Activated CD8-positive, alpha-beta memory T cell treated with anti-CD3 and anti-CD28 coated beads for 24 hours (primary cell): ENCODE measurements around the gene FILIP1L.

Experiments
- DNase-seq: peaks from one replicate; pipeline ENCODE4 v3.0.0-alpha.2; 2020

The FILIP1L gene

GRCh38 chr3:99943931-99944761 lies 170.2 kb downstream of the FILIP1L start:
- DNase-seq = no peak

- no peak for DNase-seq
Observed at GRCh38 chr3:99941211-99941610, 173.1 kb downstream of the FILIP1L start.

GRCh38 chr3:99940350-99940749 lies 174.0 kb downstream of the FILIP1L start:
- DNase-seq = no peak

GRCh38 chr3:99939876-99940275 lies 174.4 kb downstream of the FILIP1L start:
- no peak for DNase-seq

DNA sequence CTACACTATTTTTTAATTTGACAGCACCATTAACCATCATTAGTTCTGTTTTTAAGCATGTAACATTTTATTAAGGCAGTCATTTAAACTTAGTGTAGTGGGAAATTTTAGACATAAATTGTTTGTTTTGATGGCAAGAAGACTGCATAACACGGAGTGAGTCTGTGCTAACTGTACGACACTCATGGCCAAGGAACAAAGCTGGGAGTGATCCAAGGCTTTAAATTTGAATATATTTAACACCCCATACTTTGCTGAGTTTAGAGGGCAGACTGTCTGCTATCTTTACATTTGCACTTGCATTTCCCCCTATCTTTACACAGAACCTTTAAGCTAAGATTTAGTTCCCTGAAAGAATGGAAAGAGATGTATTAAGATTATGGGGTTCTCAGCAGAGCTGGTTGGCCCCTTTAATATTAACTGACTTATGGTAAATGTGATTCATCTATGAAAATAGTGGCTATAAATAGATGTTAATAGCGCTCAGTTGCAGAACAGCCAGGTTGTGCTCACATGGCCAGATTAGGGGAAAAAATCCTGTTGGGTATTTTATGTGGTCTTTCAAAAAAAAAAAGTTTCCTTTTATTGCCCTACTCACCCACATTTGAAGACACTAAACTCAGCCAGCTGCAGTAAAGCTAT lies 175.9 kb downstream of the FILIP1L start:
- DNase-seq = no peak

DNA sequence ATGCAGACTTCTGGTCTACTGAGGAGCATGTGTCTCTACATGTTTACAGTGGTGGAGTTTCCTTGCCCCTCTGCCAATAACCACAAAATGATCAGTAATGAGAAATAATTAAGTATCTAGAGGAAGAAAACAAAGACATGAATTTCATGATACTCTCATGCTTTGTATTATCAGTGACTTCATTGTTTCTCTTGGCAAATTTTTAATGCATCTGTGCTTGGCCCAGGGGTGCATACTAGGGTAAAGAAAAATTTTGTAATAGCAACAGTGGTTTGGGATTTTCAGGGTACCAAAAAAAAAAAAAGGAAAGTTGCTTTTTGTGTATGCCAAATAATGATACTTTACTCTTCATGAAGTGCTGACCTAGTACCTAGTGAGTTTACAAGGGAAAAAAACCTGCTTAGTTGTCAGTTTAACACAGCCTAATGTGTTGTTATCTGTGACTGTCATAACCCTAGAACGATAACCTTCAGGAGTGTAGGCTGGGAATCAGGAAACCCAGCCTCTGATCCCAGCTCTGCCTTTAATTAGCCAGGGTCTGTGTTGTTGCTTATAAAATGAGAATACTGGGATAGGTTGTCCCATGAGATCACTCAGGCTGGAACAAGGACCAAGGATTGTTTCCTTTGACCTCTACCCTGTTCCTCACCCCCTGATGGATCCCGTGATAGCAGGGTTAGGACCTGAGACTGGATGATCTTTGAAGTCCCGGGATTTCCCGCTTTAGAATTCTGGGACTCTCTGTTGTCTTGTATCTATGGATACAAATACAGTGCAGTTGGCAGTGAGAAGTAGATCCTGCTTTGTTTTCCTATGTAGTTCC lies 179.1 kb downstream of the FILIP1L start:
- no peak for DNase-seq

GRCh38 chr3:99933971-99934750 lies 180.1 kb downstream of the FILIP1L start:
- DNase-seq = no peak

DNA sequence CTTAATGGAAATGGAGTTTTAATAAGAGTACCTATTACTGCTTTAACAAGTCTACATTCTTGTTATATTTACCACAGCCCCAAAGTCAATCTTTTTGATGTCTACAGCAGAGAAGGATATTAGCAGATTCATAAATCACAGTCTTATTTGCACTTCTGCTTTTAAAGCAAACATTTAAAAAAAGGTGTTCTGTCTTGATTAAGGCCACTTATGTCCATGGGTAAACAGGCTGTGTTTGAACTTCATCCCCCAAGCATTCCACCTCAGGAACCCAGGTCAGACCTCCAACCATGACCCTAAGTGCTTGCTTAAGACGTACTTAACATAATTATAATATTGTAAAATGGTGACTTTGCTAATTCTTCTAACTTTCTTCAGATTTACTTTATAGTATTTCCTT lies 183.2 kb downstream of the FILIP1L start:
- DNase-seq = no peak

- DNase-seq = no peak
Observed at GRCh38 chr3:99929745-99930139, 184.6 kb downstream of the FILIP1L start.

DNA sequence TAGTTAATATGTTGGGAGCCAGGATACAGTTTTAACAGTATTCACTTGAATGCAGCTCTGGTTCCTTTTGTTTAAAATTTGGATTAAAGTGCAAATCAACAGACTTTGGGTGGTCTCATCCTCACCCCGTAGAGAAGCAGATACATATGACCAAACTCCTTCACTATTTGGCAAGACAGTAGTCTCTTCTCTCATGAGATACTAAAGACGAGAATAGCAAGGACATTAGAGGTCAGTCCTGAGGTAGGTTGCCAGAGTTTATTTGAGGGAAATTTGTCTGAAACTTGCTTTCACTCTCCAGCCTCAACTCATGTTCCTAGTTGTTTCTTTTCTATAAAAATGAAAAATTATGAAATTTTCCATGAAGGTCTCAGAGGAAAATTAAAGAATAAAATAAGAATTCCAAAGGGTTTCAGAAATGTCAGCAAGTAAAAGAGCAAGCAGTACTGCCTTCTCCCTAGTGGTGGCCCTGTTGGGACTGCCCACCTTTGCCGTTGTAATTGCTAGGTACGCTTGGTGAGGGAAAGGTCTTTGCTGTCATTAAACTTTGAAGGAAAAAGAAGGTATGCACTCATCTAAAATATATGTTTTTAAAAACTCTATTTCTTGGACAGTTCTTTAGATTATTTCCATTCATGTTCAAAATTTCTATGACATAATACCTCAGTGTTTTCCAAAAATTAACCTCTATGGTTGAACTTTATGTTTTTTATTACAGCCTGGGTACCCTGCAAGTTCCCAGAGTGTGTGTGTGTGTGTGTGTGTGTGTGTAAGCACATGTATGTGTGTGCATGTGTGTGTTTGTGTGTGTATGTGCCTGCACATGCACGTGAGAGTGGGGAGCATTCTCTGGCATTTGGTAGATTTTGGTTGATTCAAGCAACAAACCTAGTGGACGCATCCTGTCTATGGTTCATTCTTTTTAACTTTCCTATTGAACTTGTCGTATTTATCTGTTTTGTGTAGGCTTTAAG lies 185.2 kb downstream of the FILIP1L start:
- no peak for DNase-seq

DNA sequence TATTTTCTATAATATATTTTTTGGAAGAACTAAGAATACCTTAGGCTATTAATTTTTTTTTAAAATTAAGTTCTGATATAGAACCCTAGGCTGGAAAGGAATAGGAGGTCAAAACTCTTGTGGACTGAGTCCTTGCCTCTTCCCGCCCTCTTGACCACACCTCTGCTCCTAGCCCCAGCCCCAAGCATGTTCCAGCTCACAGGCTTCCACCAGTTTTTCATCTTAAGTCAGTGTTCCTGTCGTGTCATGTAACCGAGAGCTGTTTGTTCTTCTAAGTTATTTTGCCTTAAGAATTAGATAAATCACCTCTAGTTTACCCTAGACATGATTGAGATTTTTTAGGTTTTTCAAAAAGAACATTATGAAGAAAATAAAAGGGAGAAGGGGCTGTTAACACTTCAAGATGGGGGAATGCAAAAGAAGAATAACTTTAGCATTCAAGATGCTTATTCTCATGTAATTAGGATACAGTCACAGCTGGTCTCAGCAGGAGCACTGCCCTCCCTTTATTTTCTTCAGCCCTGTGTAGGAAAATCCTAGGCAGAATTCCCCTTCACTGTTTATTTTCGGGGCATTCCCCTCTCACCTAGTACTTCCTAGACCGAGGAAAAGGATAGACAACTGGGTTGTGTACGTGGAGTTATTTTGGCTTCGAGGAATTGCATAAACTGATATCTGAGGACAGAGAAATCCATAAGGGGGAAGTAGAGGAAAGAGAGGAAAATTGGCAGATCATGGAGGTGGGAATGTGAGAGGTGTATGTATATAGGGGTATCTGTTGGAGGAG lies 186.4 kb downstream of the FILIP1L start:
- no peak for DNase-seq

DNA sequence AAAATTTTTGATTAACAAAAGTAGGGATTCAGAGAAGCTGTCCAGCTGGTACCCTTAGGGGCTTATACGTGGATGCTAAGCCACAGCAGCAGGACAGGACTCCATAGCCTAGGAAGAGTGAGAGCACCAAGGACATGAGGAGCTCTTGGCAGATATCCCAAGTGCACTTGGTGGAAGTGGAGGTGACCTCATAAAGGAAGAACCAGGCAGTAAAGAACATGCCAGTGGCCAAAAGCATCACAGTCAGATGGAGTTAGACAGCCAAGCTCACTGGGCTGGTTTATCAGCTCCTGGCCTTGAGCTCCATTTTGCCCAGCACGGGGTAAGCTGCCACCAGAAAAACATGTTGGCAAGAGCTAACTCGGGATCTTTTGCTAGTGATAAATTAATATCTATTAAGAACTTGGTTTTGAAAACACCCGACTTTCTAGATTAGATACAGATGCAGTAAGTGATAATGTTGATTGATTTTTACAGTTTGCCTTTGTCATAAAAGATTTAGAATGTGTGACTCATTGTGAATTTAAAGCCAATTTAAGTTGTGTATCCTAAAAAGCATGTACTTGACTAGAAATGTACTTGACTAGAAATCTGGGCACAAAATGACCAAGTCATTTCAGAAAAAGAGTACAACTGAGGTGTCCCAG lies 188.6 kb downstream of the FILIP1L start:
- DNase-seq = no peak

DNA sequence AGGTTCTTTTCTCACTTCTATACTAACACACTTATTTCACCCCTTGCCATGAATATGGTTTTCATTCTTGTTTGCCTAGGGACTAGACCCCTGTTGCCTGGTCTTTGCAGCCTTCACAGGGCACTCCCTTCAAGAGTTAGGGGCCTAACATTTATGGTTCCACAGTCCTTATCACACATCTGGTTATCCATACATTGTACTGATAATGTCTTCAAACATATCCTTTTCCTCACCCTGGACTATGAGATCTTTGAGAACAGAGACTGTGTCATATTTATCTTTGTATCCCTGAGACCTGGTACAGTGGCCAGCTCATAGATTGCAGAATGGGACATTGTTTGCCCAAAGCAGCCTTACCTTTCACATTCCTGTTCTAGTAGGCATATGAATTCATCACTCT lies 190.4 kb downstream of the FILIP1L start:
- DNase-seq = no peak

DNA sequence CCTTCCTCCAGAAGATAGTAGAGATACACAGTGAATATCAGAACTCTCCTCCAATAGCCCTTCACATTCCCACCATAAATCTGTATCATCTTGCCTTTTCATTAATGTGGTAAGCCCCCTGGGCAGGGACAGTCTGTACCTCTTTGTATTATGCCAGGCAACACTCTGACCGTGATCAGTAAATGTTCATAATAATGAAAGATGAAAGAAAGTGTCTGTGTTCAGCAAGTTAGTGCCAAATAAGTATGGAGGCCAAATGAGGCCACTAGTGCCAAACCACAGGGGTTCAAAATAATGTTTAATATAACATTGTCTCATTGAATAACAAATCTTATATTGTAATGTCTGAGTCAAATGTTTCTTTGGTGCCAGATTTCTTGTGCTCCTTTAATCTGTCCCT lies 192.3 kb downstream of the FILIP1L start:
- DNase-seq = no peak

DNA sequence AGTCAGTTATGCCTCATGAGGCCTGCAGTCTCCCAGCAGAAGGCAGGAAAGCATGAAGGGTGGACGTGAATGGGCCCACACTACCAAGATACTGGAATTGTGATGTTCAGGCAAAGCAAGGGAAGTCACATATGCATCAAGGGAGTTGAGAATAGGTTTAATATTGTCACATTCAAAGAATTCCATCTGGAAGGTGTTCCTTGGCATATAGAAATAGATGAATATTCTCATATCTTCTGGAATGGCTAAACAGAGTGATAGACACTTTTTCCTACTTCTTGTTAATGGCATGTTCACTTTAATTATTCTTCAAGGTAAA lies 193.0 kb downstream of the FILIP1L start:
- no peak for DNase-seq

DNA sequence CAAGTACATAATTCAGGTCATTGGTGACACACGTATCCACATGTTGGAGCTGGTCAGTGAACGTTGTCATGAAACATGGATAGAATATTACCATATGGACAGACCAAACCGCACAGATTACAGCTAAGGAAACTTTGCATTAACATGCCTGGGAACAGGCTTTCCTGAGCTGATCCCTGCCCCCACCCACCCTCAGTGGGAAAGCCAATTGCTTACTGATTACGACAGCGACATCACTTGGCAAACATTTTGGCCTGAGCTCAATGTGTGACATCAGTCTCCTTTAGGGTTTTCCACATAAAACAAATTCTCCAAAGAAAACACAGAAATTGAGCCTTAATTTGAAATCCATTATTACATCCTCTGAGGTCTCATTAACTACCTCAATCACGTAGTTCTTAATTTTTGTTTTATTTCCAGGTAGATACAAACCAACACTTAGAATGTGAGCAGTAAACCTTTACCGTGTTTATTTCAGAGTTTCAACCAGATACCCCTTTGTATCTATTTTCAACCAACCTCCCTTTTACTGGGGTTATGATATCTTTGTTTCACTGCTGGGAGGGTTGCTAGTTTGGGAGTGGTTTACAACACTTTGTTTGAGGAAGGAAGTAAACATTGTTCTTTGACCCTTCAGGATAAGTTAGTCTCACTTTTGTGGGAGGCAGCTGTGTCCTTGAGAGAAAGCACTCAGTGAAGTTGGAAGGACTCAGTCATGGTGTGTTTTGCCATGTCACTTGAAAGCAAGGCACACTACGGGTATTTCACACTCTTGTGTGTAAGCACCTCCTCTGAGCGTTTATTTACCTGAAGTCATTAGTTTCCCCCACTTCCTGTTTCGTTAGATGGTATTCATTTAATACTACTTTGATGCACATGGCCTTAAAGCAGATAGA lies 193.6 kb downstream of the FILIP1L start:
- no peak for DNase-seq

DNA sequence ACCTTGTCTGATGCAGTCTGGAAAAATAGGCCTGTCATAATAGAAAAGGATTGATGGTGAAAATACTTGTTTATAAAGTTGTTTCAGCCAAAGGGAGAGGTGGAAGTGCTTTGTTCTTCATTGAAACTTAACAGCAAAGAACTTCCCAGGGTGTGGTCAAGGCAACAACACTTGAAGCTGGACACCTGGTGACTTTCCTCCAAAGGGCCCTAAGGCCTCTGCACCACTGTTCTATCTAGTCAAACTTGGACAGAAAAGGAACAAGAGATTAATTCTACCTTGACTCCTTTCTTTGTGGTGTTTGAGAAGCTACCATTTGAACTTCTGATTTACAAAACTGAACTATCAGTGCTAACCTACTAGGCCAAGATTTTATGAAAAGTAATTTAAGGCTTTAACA lies 194.6 kb downstream of the FILIP1L start:
- no peak for DNase-seq

GRCh38 chr3:99918715-99919114 lies 195.6 kb downstream of the FILIP1L start:
- no peak for DNase-seq

DNA sequence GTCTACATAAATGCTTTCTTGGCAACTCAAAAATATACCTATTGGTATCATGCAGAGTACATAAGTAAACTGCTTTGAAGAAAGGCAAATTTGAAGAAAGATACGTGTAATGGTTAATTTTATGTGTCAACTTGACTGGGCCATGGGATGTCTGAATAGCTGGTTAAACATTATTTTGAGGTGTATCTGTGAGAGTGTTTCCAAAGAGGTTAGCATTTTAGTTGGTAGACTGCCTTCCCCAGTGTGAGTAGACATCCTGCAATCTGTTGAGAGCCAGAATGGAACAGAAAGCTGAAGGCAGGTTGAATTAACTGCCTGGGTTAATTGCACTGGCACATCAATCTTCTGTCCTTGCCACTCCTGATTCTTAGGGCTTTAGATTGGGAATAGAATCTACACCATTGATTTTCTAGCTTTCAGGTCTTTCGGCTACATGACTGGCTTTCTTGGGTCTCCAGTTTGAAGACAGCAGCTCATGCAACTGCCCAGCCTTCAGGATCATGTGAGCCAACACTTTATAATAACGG lies 198.3 kb downstream of the FILIP1L start:
- DNase-seq = no peak
